Activated CD4-positive, alpha-beta T cell treated with anti-CD3 and anti-CD28 coated beads, Interleukin-2, Interleukin-6, amounts not matched to agents 100 ng/mL and 50 ng/mL, durations not matched to agents 16 hours and 8 hours (primary cell): ENCODE measurements around the gene OPTC.

Experiments
- DNase-seq: peaks from one replicate; pipeline ENCODE4 v3.0.0-alpha.2; 2020

The OPTC gene

GRCh38 chr1:203539831-203540546, 46.0 kb downstream of the OPTC start:
- no peak for DNase-seq

- DNase-seq: no peak
Measured at GRCh38 chr1:203544485-203544884, 50.5 kb downstream of the OPTC start.

- no peak for DNase-seq
Measured at GRCh38 chr1:203544978-203545816, 51.2 kb downstream of the OPTC start.

- DNase-seq: no peak
Measured at GRCh38 chr1:203546274-203546673, 52.3 kb downstream of the OPTC start.

- no peak for DNase-seq
Measured at GRCh38 chr1:203547147-203547546, 53.2 kb downstream of the OPTC start.

GRCh38 chr1:203547771-203548421, 53.9 kb downstream of the OPTC start:
- DNase-seq: no peak

- no peak for DNase-seq
Measured at GRCh38 chr1:203548892-203549291, 54.9 kb downstream of the OPTC start.

GRCh38 chr1:203549309-203549708, 55.4 kb downstream of the OPTC start:
- no peak for DNase-seq

- no peak for DNase-seq
Measured at GRCh38 chr1:203550846-203551245, 56.9 kb downstream of the OPTC start.

- DNase-seq: no peak
Measured at GRCh38 chr1:203551550-203551949, 57.6 kb downstream of the OPTC start.

GRCh38 chr1:203553496-203553895, 59.5 kb downstream of the OPTC start:
- DNase-seq: no peak

- no peak for DNase-seq
Measured at GRCh38 chr1:203554071-203554470, 60.1 kb downstream of the OPTC start.

- DNase-seq: no peak
Measured at GRCh38 chr1:203555076-203555475, 61.1 kb downstream of the OPTC start.

- DNase-seq: no peak
Measured at GRCh38 chr1:203555511-203556046, 61.6 kb downstream of the OPTC start.

- DNase-seq: no peak
Measured at GRCh38 chr1:203556047-203556851, 62.3 kb downstream of the OPTC start.

GRCh38 chr1:203557390-203557789, 63.4 kb downstream of the OPTC start:
- DNase-seq: no peak

GRCh38 chr1:203558064-203558760, 64.3 kb downstream of the OPTC start:
- no peak for DNase-seq
